ELR (cell line): ENCODE results near the gene TGFB3.
"Not testable (repeated sequence)": the region's sequence is repeated elsewhere in the genome, so short reads cannot be mapped to it uniquely, and the experiment has no call there.

Experiments
- DNase-seq: peaks from one replicate; pipeline ENCODE4 v3.0.0-alpha.2; 2015; ENCODE audit warnings: low read depth

The TGFB3 gene

DNA sequence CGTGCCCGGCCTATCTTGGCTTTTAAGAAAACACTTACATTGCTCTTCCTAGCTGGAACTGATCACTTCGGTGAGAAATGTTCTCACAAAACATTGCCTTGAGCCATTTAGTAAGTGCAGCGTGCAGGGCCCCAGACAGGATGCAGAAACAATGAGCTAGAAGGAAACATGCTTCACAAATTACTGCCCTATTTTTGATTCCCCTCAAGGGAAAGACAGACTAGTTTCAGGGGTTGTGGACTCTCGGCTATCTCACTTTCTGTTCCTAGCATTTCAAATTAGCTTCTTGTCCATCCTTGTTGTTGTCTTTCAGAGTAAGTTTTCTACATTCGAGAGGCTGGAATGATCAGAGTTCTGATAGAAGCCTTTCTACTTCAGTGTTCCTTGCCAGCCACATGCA is 21.6 kb downstream of the TGFB3 start:
- no peak for DNase-seq

GRCh38 chr14:75959031-75959430 is 22.8 kb downstream of the TGFB3 start:
- DNase-seq, result no peak

DNA sequence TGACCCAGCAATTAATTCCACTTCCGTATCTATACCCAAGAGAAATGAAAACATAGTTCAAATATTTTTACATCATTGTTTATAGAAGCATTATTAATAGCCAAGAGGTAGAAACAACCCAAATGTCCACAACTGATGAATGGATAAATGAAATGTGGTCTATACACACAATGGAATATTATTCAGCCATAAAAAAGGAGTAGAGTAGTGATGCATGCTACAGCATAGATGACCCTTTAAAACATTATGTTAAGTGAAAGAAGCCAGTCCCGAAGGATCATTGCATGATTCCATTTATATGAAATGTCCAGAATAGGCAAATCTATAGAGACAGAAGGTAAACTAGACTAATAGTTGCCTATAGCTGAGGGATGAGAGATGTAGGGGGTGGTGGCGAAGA is 29.3 kb downstream of the TGFB3 start:
- DNase-seq, result no peak

DNA sequence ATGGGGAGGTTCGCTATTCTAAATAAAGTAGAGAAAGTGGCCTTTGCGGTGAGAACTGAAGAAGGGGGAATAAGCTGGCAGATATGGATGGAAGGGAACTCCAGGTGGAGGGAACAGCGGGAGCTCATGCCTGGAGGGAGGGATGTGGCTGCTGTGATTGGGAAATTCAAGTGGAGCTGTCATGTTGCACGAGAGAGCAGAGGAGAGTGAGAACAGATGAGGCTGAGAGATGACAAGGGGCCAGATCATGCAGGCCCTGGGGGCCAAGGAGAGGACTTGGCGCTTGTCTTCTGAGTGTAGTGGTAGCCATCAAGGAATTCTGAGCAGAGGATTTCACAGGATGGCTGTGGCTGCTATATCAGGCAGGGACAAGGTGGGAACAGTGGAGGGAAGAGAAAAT is 35.0 kb downstream of the TGFB3 start:
- DNase-seq, result no peak

DNA sequence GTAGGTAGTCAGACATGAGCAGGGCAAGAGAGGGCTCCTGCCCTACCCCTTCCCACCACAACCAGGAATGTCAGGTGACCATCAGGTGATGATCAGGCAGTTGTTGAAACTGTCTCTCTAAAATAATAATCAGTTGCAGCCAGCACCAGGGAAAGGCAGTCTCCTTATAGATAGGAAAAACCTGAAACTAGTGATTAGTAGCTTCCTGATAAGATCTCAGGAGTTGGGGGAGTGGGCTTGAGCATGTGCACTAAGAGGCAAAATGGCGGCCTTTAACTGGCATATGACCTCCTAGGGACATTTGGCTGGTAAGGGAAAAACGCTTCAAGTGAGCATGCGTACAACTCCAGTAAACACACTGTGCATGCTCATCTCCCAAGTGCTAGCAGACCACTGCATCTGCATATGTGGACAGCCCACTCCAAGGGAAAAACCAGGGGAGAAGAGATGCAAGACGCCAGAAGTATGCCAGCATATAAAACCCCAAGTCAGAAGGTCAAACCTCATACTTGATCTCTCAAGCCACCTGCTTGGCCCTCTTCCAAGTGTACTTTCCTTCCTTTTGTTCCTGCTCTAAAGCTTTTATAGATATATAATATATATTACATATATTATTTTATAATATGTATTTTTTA is 37.1 kb downstream of the TGFB3 start:
- DNase-seq, result no peak

- no peak for DNase-seq
These were observed 40.8 kb downstream of the TGFB3 start for GRCh38 chr14:75941030-75941429.

- no peak for DNase-seq
These were observed 42.6 kb downstream of the TGFB3 start for GRCh38 chr14:75939200-75939599.

DNA sequence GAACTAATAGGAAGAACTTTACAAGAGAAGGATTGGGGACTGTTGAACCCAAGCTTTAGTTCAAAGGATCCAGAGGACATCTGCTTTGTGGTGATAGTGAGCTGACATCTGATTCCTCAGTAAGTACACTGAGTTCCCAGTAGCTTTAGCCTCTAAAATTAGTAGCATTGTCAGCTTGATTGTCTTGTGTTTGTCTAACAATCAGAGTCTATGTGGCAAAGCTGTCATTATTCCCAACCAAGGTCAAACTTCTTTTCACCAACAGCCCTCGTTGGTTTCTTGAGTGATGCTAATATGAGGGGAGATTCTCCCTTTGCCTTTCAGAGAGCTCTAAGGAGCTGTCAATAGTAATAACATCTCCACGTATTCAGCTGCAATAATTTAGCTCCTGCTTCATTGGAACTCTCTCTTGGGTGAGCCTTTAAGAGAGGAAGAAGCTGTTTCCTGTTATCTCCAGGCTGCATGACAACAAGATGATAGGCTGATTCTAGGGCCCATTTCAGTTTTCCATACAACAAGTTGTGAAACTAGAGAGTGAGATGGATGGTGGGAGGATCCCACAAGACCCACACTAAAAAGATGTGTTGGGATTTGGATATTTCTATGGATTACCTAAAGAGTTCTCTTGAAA is 46.7 kb downstream of the TGFB3 start:
- no peak for DNase-seq

DNA sequence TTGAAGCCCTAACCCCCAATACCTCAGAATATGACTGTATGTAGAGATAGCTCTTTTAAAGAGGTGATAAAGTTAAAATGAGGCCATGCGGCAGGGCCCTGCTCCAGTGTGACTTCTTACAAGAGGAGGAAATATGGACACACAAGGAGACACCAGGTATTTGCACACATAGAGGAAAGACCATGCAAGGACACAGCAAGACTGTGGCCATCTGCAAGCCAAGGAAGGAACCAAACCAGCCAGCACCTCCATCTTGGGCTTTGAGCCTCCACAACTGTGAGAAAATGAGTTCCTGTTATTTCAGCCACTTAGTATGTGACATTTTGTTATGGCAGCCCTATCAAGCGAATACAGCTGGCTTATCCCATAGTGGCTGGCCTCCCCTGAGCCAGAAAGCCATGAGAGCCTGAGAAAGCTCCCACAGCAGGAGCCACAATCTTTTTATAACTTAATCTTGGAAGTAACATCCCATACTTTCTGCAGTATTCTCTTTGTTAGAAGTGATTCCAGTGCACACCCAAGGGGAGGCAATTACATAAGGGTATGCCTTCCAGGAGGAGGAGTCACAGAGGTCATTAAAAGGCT is 48.0 kb downstream of the TGFB3 start:
- DNase-seq, result no peak

DNA sequence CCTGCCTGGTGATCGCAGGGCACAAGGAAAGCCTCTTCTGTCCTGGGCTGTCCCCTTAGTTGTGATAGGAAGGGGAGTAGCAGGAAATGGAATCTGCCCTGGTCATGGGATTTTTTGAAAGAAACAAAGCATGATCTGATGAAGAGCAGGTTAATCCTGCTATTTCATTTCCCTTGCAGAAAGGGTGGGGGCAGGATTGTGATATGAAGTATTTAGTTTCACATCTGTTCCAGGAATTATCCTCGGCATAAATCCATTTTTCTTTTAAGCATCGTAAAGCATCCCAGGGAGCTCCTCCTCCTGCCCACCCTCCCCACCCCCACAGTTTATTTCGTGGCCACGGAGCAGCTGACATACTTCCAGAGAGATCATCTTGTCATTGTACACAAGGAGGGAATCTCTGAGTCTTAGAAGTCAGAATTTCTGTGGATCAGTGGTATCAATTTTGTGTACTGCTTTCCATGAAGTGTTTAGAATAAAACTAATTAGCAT is 53.1 kb downstream of the TGFB3 start:
- DNase-seq, result no peak

DNA sequence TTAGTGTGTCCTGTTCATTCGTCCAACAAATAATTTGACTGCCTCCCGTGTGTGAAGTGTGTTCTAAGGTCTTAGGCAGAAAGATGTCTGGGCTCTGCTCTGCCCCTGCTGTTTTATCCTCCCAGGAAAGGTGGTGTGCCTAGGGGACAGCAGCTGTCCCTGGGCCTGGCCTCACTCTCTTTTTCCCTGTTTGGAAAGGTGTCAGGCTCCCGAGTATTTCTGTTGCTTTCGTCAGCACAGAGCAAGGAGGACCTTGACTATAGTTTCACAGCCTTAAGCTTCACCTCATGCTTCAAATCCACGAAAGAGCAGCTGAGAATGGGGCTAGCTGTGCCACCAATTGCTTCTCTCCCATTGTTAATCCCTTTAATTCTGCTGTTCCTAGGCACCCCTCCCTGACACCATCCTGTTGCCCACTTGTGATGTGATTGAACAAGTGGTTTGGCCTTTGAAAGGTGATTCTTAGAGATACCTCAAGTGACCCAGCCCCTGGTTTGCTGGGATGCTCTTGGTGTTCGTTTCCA is 54.2 kb downstream of the TGFB3 start:
- no peak for DNase-seq

- DNase-seq, result peak; percentile 24
These were observed 55.2 kb downstream of the TGFB3 start for GRCh38 chr14:75926431-75927115.

GRCh38 chr14:75925141-75925840 is 56.5 kb downstream of the TGFB3 start:
- DNase-seq, result not testable (repeated sequence)

GRCh38 chr14:75920421-75920820 is 61.4 kb downstream of the TGFB3 start:
- DNase-seq, result not testable (repeated sequence)

DNA sequence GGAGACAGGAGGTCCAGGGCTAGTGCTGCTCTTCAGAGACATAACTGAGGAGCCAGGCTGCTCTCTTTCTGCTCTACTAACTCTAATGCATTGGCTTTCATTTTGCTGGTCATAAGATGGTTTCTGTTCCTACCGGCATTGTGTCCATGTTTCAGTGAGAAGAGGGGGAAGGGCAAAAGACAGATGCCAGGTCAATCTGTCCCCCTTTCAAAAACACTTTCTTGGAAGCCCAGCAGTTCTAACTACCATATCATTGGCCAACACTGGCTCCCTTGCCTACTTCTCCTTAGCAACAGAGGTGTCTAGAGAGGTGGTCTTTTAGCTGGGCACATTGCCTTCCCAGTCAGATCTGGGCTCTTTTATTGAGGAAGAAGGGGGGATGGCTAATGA is 63.9 kb downstream of the TGFB3 start:
- no peak for DNase-seq

- no peak for DNase-seq
These were observed 64.4 kb downstream of the TGFB3 start for GRCh38 chr14:75917322-75917945.

DNA sequence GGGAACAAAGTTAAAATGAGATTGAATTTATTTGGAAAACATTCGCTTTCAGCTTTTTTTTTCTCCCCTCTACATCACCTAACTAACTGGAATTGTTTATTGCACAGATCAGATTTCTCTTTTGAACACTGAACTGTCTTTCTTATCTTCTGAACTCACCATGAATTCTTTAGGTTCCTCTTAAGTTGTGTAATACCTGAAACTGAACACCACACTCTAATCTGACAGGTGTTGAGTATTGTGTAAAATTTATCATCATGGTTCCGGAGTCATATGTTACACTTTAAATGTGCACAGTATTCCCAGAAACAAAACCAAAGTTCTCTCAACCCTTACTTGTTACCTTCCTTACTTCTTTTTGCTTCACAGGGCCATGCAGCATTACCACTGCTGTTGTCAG is 66.8 kb downstream of the TGFB3 start:
- no peak for DNase-seq

GRCh38 chr14:75913183-75913582 is 68.6 kb downstream of the TGFB3 start:
- DNase-seq, result no peak

GRCh38 chr14:75911883-75912282 is 69.9 kb downstream of the TGFB3 start:
- no peak for DNase-seq

DNA sequence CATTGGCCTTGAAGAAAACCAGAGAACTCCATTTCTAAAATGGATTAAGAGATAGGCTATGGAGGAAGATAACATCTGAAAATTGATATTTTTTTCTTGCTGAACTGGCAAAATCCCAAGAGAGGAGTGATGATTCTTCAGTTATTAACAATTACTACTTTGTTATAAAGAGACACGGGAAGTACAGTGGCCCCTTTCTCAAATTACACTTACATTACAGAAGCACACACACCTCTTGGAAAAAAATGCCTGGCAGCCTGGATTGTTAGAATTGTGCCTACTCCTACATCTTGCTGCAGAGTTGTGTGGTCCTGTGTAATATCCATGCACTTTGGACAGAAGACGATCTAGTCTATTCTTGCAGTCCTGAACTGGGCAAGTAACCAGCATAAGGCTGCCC is 71.7 kb downstream of the TGFB3 start:
- no peak for DNase-seq

GRCh38 chr14:75909630-75910029 is 72.2 kb downstream of the TGFB3 start:
- DNase-seq, result no peak
